Aorta (tissue), 5 donors: ENCODE measurements around the gene CALR. TPM values are rescaled to one million over a fixed set of nuclear protein-coding genes. Genes with fewer than 3 reads are reported as not detected.
"Not testable (repeated sequence)": the region's sequence is repeated elsewhere in the genome, so short reads cannot be mapped to it uniquely, and the experiment has no call there.

ENCODE experiments used
- ATAC-seq: fragments of 200-7000 bp; cut with Tn5 transposase; one replicate; pipeline ENCODE4 v1.9.1; 2022; ENCODE audit warnings: moderate library complexity; ENCODE audit not compliant: low FRiP score
- DNase-seq, 2 donors: peaks; one replicate each; pipeline ENCODE4 v3.0.0-alpha.2; 2020
- H3K27ac ChIP-seq, 2 donors: one replicate each; pipeline ENCODE4 v1.5.1; 2013; ENCODE audit warnings: low read length in 2 of 2, mild to moderate bottlenecking in 2 of 2, moderate library complexity in 2 of 2, control low read depth in 1 of 2, inconsistent platforms in 1 of 2, low read depth in 1 of 2
- H3K27me3 ChIP-seq, 2 donors: one replicate each; pipeline ENCODE4 v1.6.1; 2013; ENCODE audit warnings: control low read depth in 1 of 2, low read length in 1 of 2, mild to moderate bottlenecking in 1 of 2, moderate library complexity in 1 of 2; ENCODE audit not compliant: insufficient read depth in 2 of 2, control insufficient read depth in 1 of 2
- H3K36me3 ChIP-seq, 2 donors: one replicate each; pipeline ENCODE4 v1.6.1; 2013; ENCODE audit warnings: control low read depth in 1 of 2, low read length in 1 of 2, mild to moderate bottlenecking in 1 of 2; ENCODE audit not compliant: insufficient read depth in 2 of 2, control insufficient read depth in 1 of 2
- H3K4me1 ChIP-seq, 2 donors: one replicate each; pipeline ENCODE4 v1.6.1; 2013; ENCODE audit warnings: low read length in 2 of 2, control low read depth in 1 of 2, mild to moderate bottlenecking in 1 of 2, moderate library complexity in 1 of 2; ENCODE audit not compliant: insufficient read depth in 2 of 2, control insufficient read depth in 1 of 2
- H3K4me3 ChIP-seq, 2 donors: one replicate each; pipeline ENCODE4 v1.5.1; 2013; ENCODE audit warnings: low read length in 2 of 2, control low read depth in 1 of 2, mild to moderate bottlenecking in 1 of 2
- H3K9me3 ChIP-seq: one replicate; pipeline ENCODE4 v1.6.1; 2013; ENCODE audit warnings: mild to moderate bottlenecking, low read length; ENCODE audit not compliant: control insufficient read depth
- WGBS, 2 donors: extraction: QIAGEN DNeasy Blood & Tissue Kit; methylation state at CpG; one replicate each; pipeline ENCODE4 v1.1.7; 2013; 5-methylcytosine and 5-hydroxymethylcytosine counted together
- intact Hi-C, 2 donors: fragments of 100-400 bp; cut with DNase I; formaldehyde crosslinking; loops; one replicate each; pipeline versions ENCODE4 v1.14.2 to v1.15.0; 2022
- polyA plus RNA-seq, 2 donors: library from polyadenylated mRNA; stranded (reverse); fragments of 200-250 nt; gene quantifications; one replicate each; pipeline ENCODE4 v1.2.3, GENCODE V29; 2013
- total RNA-seq, 2 donors: library from RNA; stranded (reverse); fragmentation: NEBNext Ultra II Directional; extraction: Animal tissue kit (Norgen Biotek cat#: 25700); gene quantifications; one replicate each; pipeline ENCODE4 v1.2.1, GENCODE V29; 2021
- donor health status: healthy with polysubstance abuse.
- donor health status: Bipolar disorder and iron deficiency.
- donor health status: DM: no; HTN: no; CAD: no.
- donor health status: DM: no; HTN: no; CAD: no.
- donor health status: DM: yes; HTN: yes; CAD: no.

The CALR gene
- total and polyA plus RNA-seq, 4 donors: 232 to 778 (median 472) TPM

DNA sequence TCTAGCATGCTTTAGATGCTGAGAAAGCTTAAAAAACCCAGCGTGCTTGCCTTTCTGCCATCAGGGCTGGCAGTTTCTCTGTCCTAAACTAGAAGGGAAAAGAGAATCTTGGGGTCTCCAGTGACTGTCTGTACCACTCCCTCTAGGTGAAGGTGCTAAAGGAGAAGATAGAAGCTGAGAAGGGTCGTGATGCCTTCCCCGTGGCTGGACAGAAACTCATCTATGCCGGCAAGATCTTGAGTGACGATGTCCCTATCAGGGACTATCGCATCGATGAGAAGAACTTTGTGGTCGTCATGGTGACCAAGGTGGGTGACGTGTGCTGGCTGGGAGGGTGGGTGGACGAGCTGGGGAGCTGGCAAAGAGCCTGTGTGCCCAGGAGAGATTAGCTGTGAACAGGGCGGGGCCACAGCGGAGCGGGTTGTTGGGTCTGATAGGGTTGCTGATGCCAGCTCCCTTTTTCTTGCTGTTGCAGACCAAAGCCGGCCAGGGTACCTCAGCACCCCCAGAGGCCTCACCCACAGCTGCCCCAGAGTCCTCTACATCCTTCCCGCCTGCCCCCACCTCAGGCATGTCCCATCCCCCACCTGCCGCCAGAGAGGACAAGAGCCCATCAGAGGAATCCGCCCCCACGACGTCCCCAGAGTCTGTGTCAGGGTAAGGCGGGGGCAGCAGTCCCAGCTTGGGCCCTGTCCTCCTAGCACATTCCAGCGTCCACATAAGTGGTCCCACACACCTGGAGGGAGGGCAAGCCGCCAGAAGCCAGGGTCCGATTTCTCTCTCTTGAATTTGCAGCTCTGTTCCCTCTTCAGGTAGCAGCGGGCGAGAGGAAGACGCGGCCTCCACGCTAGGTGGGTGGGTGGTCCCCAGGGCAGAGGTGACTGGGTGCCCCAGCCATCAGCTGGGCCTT, 9.5 kb downstream of the CALR start:
- Histone ChIP-seq H3K9me3 (no peaks in the 10 kb centered on the region), H3K4me1 (no peaks in the 10 kb centered on the region), H3K36me3 (peaks cover 3 to 15% of the 10 kb centered on the region in 2 donors), H3K4me3 (no peak overlapping the region), H3K27me3 (no peaks in the 10 kb centered on the region), H3K27ac (no peak overlapping the region)
- 80 to 83% methylated on average over 28 of the region's 28 CpGs for WGBS, 2 donors
- DNase-seq (peak in 1 of 2 donors; percentile 76), ATAC-seq (no peak)
- intact Hi-C loops: no loop called here

DNA sequence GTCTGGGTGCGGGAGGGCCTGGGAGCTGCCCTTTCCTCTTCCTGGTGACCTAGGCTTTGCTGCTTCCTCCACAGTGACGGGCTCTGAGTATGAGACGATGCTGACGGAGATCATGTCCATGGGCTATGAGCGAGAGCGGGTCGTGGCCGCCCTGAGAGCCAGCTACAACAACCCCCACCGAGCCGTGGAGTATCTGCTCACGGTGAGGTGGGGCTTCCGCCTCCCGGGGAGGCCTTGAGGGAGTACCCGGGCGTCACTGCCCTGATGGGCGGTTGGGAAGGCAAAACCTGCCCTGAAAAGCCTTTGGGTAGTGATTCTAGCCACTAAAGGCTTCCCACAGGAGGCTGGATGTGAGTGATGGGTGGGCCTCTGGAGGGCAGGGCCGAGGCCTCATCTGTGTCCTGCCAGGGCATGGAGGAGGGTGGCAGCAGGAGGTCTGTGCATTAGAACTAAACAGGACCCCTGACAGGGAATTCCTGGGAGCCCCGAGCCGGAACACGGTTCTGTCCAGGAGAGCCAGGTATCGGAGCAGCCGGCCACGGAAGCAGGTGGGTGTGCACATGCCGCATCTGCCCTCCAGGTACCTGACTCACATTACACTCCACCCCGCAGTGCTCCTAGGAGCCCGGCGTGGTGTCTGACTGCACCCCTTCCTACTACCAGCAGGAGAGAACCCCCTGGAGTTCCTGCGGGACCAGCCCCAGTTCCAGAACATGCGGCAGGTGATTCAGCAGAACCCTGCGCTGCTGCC, 10.4 kb downstream of the CALR start:
- H3K36me3 ChIP-seq: peaks cover 0 to 11% of the 10 kb centered on the region in 2 donors
- no peaks in the 10 kb centered on the region for H3K4me1 ChIP-seq

DNA sequence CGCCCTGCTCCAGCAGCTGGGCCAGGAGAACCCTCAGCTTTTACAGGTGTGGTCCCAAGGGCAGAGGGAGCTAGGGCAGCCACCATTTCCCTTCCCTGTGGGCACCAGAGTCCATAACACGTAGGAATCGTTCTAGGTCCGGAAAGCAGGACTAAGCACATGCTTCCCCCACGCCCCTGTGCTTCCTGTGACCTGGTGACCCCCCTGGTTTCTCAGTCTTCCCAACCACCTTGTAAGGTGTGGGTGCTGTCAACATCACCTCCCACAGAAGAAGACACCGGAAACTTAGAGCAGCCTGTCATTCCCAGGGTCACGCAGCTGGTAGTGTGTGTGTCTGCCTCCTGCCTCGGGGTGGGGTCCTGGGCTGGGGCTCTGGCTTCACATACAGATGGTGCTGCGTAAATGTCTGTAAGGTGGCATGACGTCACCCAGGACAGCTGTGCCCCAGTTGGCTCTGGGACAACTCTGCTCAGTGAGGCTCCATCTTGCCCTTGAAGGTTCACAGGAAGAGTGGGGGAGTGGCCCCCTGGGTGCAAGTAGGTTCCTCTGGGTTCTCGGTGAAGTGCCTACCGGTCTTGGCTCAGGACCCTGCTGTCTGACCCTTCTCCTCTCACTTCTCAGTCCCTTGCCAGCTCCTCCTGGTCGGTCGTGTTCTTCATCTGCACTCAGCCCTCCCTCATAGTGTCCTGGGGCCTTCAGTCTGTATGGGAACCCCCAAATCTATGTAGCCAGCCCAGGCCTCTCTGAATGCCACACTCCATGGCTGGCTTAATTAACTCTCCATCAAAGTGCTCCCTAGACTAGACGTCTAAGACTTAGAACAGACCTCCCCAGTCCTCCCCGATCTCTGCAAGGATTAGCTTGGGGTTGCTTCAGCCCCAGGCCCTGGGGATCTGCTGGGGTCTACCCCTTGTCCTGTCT, 11.2 kb downstream of the CALR start:
- peaks cover 0 to 13% of the 10 kb centered on the region in 2 donors for H3K36me3 ChIP-seq
- H3K4me1 ChIP-seq: no peaks in the 10 kb centered on the region
- DNase-seq (no peak), ATAC-seq (no peak)
- H3K27ac ChIP-seq: no peak overlapping the region
- 77 to 78% methylated on average over 16 of the region's 16 CpGs for WGBS, 2 donors
- no peak overlapping the region for H3K4me3 ChIP-seq
- no peaks in the 10 kb centered on the region for H3K27me3 ChIP-seq
- no peaks in the 10 kb centered on the region for H3K9me3 ChIP-seq
- intact Hi-C loops: no loop called here

More for the DNA sequence above, 10.4 kb downstream of the CALR start:
- ATAC-seq (no peak), DNase-seq (no peak)
- no peak overlapping the region for H3K27ac ChIP-seq
- 88 to 97% methylated on average over 30 of the region's 30 CpGs for WGBS, 2 donors
- H3K9me3 ChIP-seq: no peaks in the 10 kb centered on the region
- H3K27me3 ChIP-seq: no peaks in the 10 kb centered on the region
- intact Hi-C loops: no loop called here
- H3K4me3 ChIP-seq: no peak overlapping the region

DNA sequence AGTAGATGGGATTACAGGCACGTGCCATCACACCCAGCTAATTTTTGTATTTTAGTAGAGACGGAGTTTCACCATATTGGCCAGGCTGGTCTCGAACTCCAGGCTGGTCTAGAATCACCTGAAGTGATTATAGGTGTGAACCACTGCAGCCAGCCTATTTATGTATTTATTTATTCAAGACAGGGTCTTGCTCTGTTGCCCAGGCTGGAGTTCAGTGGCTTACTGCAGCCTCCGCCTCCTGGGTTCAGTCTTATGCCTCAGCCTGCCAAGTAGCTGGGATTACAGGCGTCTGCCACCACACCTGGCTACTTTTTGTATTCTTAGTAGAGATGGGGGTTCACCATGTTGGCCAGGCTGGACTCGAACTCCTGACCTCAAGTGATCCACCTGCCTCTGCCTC, 13.6 kb downstream of the CALR start:
- 79 to 84% methylated on average over 6 of the region's 6 CpGs for WGBS, 2 donors
- peaks cover 0 to 13% of the 10 kb centered on the region in 2 donors for H3K36me3 ChIP-seq
- H3K4me3 ChIP-seq, DNase-seq, H3K27ac ChIP-seq, ATAC-seq, intact Hi-C loops, H3K27me3 ChIP-seq, H3K4me1 ChIP-seq, H3K9me3 ChIP-seq: not testable (repeated sequence)

- peak; percentile 68 to 86 for DNase-seq
- Histone ChIP-seq H3K27me3 (no peaks in the 10 kb centered on the region), H3K36me3 (peaks cover 0 to 13% of the 10 kb centered on the region in 2 donors), H3K27ac (peak overlapping the region; percentile 7 to 69), H3K9me3 (no peaks in the 10 kb centered on the region), H3K4me3 (no peak overlapping the region), H3K4me1 (no peaks in the 10 kb centered on the region)
- 22 to 36% methylated on average over 12 of the region's 12 CpGs for WGBS, 2 donors
- ATAC-seq: peak; percentile 49
- intact Hi-C loops: no loop called here
These were observed 14.2 kb downstream of the CALR start for GRCh38 chr19:12952488-12953137.

DNA sequence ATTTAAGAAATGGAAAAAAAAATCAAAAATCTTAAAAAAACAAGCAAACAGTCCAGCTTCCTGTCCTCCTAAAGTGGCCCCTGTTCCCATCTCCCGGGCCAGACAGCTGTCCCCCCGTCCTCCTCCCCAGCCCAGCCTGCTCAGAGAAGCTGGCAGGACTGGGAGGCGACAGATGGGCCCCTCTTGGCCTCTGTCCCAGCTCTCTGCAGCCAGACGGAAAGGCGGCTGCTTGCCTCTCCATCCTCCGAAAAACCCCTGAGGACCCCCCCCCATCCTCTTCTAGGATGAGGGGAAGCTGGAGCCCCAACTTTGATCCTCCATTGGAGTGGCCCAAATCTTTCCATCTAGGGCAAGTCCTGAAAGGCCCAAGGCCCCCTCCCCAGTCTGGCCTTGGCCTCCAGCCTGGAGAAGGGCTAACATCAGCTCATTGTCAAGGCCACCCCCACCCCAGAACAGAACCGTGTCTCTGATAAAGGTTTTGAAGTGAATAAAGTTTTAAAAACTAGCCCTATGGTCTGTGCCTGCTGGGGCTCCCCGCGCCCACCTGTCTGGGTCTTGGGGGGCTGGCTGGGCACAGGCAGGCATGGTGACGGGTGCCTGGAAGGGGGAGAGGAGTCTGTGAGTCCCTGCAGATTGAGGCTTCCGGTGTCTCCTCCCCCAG, 14.9 kb downstream of the CALR start:
- 20 to 24% methylated on average over 11 of the region's 11 CpGs for WGBS, 2 donors
- Histone ChIP-seq H3K27me3 (no peaks in the 10 kb centered on the region), H3K4me3 (no peak overlapping the region), H3K9me3 (no peaks in the 10 kb centered on the region), H3K4me1 (no peaks in the 10 kb centered on the region), H3K36me3 (peaks cover 0 to 12% of the 10 kb centered on the region in 2 donors), H3K27ac (peak overlapping the region; percentile 33 to 97)
- intact Hi-C loops: no loop called here
- ATAC-seq (no peak), DNase-seq (peak; percentile 73 to 87)

DNA sequence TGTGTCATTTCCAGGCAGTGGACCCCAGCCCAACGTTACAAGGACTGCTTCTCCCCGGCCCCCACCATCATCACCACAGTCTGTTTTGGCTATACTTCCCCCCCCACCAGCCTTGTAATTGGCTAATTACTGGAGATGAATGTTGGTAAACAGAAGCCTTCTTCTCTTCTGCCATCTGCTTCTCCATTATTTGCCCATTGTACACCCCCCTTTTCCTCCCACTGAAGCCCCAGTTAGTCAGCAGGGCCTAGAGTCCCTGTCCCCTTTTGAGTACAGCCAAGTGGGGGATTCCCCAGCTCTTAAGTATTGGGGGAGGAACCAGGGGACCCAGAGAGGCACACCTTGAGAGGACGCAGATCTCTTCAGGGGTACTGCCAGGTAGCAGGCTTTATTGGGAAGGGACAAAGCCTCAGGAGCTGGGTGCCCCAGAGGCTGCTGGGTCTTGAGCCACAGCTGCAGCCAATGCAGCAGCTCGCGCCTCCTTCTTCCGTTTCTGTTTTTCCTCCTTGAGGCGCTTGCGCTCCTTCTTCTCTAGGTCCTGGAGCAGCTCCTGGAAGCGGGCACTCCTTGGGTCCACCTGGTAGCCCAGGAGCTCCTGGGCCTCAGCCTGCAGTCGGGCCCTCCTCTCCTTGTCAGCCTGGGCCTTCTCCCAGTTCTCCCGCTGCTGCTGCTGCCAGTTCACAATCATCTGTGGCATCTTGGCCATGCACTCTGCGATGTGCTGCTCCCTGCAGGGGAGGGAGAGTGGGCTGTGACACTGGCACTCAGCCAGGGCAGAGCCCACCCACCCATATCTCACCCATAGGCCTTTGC, 15.6 kb downstream of the CALR start:
- Histone ChIP-seq H3K27me3 (no peaks in the 10 kb centered on the region), H3K4me1 (no peaks in the 10 kb centered on the region), H3K4me3 (no peak overlapping the region), H3K27ac (peak overlapping the region; percentile 33 to 97), H3K36me3 (peaks cover 0 to 9% of the 10 kb centered on the region in 2 donors), H3K9me3 (no peaks in the 10 kb centered on the region)
- ATAC-seq (no peak), DNase-seq (no peak)
- intact Hi-C loops: no loop called here
- 45 to 55% methylated on average over 11 to 12 of the region's 12 CpGs for WGBS, 2 donors
